HL-60/S4 (cell line): ENCODE data around the gene PLA2G12A.

Experiments
- in situ Hi-C: fragments of 300-500 bp; cut with MboI; formaldehyde crosslinking; loops from 2 replicates; pipeline ENCODE4 v1.14.3; 2022; ENCODE audit warnings: low sequenced_read_pairs

PLA2G12A gene

DNA sequence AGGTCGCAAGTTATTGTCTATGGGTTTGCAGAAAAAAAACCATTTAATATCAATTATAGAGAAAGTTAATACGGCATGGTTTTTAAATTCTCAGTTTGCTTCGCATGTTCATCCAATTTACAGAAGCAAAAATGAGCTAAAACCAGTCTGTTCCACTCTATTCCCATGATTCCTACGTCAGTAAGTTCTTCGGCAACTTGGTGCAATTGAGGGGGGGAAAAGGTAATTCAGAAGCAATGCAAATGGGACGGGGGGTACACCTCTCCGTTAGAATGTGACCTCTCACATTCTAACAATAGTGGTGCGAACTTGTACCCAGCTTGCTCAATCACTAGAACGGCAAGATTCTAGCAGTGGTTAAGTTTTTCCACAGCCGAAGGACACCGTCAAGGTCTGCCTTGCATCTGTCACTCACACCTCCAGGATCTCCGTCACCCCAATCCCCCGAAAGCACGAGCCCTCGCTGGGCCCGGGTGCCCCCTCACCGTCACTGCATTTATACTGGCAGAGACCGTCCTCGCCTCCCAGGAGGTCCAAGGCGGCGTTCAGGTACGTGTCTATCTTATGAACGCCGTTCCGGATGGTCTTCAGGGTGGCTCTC, 653 bp downstream of the PLA2G12A start:
- in situ Hi-C loops: no loop called here

DNA sequence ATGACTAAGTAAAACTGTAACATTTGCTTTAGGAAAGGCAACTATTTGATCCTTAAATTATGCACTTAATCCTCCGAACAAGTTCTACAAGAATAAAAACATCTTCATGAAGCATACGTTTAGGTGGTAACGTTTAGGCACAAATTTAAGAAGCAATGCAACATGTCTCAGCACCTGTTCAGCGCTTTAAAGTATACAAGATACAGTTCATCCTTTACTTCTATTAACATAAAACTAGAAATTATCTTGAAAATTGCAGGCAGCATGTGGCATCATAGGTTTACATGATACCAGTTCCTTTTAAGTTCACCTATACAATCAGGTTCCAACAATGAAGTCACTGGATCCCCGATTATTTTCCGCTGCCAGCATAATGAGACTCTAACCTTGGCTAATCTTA, 1.5 kb downstream of the PLA2G12A start:
- in situ Hi-C loops: no loop called here

DNA sequence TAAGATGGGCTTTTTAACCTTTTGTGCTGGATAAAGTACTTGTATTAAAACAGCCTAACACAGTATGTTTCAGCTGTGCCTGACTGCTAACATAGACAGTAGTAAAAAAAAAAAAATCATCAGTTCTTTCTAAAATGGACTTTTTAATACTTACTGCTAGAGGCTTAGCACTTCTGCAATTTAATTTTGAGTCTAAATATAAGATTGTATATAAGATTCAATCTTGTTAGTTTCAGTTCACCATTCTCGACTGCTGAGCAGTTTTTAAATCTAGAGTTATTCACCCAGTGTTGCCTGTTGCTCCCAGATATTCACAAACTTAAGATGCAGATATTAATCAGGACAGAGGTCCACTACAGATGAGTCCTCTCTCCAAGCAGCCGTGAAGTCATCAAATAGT, 6.8 kb downstream of the PLA2G12A start:
- in situ Hi-C loops: no loop called here

DNA sequence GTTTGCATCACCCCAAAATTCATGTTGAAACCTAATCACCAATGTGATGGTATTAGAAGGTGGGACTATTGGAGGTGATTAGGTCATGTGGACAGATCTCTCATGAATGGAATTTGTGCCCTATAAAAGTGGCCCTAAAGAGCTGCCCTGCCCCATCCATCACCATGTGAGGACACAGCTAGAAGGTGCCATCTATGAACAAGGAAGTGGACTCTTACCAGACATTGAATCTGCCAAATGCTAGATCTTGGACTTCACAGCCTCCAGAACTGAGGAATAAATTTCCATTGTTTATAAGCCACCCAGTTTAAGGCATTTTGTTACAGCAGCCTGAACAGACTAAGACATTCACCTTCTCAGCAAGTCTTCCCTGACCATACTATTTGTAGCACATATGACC, 7.5 kb downstream of the PLA2G12A start:
- in situ Hi-C loops: no loop called here

DNA sequence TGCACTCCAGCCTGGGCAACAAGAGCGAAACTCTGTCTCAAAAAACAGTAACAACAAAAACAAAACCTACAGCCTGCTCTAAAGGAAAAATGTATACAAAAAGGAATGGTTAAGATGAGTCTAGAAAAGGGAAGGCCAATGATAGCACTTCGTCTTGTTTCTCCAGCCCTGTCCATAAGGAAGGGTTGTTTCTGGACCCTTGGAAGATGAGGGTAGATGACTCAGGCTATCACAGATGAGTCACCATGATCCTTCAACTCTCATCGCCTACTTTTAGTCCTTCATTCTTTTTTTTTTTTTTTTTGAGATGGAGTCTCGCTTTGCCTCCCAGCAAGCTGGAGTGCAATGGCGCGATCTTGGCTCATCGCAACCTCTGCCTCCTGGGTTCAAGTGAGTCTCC, 8.8 kb downstream of the PLA2G12A start:
- in situ Hi-C loops: no loop called here

DNA sequence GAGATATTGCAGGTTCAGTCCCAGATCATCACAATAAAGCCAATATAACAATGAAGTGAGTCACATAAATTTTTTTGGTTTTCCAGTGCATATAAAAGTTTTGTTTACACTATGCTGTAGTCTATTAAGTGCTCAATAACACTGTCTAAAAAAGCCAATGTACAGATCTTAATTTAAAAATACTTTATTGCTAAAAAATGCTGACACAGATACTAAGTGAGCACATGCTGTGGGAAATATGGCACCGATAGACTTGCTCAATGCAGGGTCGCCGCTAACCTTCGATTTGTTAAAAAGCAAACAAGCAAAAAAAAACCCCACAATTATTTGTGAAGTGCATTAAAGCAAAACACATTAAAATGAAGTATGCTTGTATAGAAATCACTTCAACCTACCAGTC, 10.3 kb downstream of the PLA2G12A start:
- in situ Hi-C loops: no loop called here

DNA sequence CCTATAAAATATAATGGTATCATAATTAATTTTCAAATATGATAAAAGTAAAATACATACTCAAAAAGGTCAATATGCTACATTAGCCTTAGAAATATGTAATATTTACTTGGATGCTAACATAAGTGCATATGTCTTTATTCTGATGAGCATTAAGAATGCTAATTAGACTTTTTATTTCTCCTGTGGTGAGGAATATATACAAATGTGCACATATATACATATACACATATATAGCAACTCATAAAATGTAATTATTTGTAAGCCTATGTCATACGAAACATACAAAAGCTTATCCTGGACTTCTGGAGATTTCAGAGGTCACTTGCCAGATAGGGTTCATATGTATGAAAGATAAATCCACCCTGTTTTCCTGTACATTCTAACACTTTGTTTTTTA, 11.1 kb downstream of the PLA2G12A start:
- in situ Hi-C loops: no loop called here

DNA sequence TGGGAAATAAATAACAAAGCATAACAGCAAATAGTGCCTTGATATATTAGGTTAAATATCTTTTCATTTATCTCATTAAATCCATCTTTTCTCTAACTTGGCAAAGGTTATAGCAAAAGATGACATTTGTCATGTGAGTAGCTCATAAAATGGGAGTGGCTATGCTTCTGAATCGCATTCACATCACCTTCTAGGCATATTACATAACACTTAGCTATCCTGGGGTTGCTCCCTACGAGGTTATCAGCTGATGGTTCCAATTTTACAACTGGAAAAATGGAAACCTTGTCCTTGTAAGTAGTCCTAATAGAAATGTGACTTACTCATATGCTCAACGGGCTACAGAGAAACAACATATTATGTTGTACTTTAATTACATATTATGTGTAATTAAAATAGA, 16.4 kb downstream of the PLA2G12A start:
- in situ Hi-C loops: no loop called here

DNA sequence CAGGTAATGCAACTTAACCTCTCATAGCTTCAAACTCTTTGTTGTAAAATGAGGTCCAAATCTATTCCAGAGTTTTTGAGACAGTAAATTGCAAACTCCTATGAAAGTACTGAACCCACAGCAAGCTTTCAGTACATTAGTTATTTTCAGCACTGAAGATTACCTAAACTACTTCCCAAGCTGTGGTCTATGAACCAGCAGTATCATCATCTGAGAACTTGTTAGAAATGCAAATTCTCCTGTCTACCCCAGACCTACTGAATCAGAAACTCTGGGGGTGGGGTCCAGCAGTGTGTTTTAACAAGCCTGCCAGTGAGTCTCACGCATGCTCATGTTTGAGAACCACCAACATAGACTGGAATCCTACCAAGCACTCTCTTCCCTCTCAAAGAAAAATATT, 20.9 kb downstream of the PLA2G12A start:
- in situ Hi-C loops: no loop called here

DNA sequence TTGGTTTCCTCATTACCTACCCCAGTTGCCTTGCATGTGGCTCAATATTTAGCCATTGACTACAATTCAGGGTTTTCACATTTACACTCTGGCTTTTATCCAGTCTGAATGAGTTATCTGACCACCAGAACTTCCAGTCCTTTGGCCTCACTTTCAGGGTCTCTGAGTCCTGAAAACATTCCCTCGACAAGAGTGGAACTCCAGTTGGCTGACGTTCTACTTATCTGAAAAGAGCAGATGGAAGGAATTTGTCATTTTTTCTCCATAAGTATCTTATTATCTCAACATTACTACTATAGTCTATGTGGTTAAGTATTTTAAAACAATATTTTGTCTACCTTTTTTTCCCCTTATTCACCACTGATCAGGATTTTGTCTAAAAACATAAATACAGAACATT, 21.4 kb downstream of the PLA2G12A start:
- in situ Hi-C loops: no loop called here

DNA sequence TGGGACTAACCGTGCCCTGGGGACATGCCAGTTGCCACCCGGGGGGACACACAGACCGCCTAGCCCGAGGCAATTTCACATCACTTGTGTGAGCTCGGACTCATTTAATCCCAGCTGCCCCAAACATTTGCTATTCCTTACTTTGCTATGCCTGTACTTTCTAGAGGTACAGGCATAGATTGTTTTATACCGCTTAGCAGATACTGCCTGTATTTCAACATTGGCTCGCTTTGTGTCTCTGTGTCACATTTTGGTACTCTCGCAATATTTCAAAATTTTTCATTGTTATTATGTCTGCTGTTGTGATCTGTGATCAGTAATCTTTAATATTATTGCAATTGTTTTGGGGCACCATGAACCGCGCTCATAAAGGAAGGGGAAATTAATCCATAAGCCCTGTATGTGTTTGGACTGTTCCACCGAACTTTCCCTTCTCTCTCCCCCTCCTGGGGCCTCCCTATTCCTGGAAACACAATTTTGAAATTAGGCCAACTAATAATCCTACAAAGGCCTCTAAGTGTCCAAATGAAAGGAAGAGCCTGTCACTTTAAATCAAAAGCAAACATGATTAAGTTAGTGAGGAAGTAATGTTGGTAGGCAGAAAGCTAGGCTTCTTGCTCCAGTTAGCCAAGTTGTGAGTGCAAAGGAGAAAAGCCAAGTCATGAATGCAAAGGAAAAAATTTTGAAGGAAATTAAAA, 26.1 kb downstream of the PLA2G12A start:
- in situ Hi-C loops: no loop called here

DNA sequence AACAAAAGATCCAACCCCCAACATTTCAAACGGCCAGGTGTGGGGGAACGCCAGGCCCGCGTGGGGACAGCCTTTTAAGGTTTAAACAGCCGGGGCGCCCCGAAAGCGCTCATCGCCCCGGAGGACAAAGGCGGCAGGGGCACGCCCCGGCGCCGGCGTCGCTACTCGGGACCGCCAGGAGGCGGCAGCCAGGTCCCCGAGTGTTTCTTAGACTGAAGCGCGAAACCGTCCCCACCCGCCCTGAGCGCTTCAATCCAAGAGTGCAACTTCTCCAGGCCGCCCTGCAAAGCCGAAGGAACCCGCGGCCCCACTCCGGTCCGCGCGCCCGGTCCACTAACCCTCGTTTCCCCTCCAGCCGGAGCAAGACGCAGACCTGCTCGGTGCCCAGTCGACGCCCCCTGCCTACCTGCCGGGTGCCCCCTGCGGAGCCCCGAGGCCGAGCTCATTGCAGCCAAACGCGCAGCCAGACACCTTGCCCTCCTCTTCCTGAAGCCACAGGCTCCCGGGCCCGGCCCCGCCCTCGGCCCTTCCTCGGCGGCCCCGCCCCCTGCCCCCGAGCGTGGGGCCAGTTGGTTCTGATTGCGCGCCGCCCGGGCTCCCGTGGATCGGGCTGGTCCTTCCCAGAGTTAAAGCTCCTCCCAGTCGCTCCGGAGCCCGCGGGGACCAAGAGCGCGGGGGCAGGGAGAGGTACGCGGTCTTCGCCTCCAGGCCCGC, 26.8 kb downstream of the PLA2G12A start, which contains the start of gene CASP6:
Gene CASP6, minus strand, starts transcription at position 496 of the 714 bp plus-strand sequence. Its CDS starts 50 bp downstream, at position 446.
- in situ Hi-C loops: no loop called here

DNA sequence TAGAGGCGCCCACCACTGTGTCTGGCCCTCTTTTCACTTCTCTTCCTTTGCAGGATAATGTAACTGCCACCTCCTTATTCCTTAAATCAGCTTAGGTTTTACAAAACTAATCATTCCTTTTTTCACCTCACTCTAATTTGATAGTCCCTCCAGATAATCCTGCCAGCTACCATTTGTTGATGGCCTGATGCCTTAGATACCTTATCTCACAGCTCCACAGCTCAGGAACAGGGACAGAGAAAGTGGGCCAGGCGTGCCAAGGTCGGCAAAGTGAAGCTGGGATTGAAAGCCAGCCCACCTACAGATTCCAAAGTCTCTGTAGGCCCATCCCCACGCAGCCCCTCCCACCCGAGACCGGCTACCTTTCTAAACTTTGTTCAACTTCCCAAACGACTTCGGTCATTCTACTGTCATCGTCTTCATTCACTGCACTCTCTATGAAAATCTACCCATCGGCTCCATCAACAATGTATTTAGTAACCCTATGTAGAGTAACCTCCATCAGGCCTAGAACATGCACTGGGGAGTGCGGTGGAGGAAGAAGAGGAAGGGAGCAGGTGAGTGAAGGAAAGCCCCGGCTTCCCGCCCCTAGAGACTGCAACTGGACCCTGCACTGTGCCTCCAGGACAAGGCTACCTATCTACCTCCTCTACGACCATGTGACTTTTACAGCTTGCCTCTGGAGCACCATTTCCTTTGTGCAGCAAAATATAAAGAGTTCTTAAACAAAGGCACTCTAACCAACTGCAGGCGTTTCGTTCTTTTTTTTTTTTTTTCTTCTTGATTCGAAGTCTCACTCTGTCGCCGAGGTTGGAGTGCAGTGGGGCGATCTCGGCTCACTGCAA, 28.1 kb downstream of the PLA2G12A start:
- in situ Hi-C loops: no loop called here

DNA sequence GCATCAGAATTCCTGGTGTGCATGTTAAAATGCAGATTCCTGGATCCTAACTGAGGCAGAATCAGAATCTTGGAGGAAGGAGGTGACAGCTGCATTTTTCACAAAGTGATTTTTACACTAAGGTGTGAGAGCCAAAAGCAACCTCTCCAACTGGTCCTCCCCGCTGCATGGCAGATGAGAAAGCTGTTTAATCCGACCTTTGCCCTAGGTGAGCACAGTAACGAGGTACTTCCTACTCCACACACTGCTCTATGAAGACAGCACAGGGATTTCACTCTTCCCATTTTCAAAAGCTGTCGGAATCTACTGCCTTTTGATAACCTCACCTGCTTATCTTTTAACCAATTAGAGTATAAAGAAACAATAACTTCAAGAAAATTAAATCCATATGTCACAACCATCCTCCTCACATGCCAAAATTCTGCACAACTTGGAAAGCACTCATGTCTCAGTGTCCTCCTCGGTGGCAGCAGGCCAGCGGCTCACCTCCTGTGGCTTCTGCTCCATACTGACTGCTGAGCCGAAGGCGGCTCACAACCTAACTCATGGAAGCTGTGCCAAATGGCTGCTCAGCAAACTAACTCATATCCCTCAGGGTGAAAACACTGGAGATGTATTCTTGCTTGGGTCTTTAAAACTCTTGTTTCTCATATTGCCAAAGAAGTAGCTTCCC, 30.2 kb downstream of the PLA2G12A start:
- in situ Hi-C loops: no loop called here

DNA sequence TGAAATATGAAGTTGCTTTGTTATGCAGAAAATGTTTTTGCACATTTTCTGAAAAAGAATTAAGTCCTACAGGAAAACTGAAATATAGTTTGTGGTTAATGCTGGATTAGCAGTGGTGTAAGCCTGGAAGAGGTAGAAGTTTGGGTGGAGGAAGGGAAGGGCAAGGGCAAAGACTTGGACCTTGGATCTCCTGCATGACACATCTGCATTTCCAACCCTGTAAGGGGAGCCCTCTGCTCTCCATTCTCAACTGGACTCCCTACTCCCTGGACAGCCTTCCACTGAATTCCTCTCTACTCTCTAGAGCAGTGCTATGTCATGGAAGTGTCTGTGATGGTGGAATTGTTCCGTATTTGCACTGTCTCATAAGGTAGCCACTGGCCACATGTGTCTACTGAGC, 31.2 kb downstream of the PLA2G12A start:
- in situ Hi-C loops: no loop called here

DNA sequence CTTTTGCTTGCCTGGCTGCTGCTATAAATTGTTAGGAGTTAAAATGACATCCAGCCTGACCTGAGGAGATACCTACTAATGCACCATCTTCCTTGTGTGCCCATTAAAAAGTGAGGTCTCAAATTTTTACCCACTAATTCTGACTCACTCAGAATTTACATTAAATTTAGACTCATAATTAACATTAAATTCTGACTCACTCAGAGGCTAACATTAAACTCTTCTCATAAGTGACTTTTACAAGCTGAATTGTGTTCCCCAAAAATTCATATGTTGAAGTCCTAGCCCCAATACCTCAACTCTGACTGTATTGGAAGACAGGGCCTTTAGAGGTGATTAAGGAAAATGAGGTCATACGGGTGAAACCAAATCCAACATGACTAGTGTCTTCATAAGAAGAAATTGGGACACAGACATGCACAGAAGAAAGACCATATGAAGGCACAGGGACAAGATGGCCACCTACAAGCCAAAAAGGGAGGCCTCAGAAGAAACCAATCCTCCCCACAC, 38.4 kb downstream of the PLA2G12A start:
- in situ Hi-C loops: no loop called here

DNA sequence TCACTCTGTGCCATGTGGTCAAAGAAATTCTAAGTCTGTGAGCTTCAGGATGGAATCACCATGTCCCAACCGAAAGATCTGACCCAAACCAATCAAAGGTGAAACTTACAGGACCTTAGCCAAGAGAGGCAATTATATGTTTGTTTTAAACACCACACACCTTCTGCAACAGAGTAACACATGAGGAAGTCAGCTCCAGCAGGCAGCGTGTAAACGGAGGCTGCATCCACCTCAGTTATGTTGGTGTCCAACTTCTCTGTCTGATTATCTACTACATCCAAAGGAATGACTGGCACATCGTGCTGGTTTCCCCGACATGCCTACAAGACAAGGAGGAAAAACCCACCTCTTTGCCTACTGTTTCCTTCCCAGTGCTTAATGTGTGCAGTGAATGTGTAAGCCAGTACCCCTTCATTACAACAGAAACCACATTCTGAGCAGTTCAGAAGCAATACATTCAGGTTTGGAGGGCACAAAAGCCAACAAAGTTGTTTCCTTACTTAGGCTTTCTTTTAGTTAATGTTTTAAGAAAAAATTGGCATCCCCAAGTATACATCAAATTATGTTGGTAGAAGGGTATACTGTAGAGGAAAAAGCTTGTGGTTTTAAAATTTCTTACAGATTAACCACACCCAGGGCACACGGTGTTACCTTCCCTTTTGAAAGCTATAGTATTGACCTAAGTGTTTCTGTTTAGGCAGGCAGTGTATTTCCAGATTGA, 39.0 kb downstream of the PLA2G12A start:
- in situ Hi-C loops: no loop called here

DNA sequence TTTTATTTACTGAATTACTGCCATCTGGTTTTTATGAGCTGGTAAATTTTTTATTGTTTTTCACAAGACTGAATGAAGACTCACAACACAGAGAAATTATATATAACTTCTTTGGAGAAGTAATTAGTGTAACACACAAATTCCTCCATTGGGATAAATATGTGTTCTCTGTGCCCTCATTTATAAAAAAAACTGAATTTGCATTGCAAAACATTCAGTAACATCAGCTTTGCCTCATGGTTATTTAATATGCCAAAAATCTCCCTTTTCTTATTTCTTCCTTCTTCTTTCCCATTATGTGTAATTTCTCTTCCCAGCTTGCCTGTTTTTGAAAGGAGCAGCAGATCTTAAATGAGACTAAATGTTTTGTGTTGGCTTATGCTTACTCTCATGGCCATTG, 45.1 kb downstream of the PLA2G12A start:
- in situ Hi-C loops: no loop called here

DNA sequence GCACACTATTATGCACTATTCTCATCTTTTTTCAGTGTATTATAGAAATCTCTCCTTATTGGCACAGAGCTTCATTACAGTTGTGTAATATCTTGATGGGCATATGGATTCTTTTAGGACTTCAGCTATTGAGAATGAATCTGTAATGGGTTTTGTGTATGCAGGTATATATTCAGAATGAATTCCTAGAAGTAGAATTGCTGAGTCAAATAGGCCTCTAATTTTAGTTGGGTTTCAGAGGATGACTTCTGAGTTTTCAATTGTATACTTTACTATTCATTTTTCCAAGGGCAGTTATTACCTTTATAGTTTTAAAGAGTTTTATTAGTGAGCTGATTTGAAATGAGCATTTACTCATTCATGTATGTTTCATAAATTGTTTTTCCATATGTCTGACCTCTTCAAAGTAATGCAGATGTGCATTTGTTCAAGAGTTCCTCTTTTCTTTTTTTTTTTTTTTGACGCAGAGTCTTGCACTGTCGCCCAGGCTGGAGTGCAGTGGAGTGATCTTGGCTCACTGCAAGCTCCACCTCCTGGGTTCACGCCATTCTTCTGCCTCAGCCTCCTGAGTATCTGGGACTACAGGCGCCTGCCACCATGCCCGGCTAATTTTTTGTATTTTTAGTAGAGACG, 46.1 kb downstream of the PLA2G12A start:
- in situ Hi-C loops: no loop called here
